Measurements from ENCODE around the gene AHI1. TPM values are rescaled to one million over a fixed set of nuclear protein-coding genes. Genes with fewer than 3 reads are reported as not detected.
A peak's percentile ranks its signal among the peaks of the same experiment; 100 is the strongest.

AHI1 gene
- total RNA-seq = 11.5 TPM
- polyA plus RNA-seq = 21.0 TPM
- long read RNA-seq, donor 1, partial matches to known transcripts = 0 of 1 reads
- long read RNA-seq, donor 1, other reads (novel, unspliced or antisense) = 0 of 1 reads
- long read RNA-seq, donor 2 = 0 reads
- long read RNA-seq, donor 3, partial matches to known transcripts = 8 of 12 reads
- long read RNA-seq, donor 3, other reads (novel, unspliced or antisense) = 0 of 12 reads
- long read RNA-seq, donor 4, partial matches to known transcripts = 0 of 2 reads
- long read RNA-seq, donor 4, other reads (novel, unspliced or antisense) = 0 of 2 reads
- long read RNA-seq, donor 5, partial matches to known transcripts = 6 of 11 reads
- long read RNA-seq, donor 5, other reads (novel, unspliced or antisense) = 0 of 11 reads
- long read RNA-seq, donor 6, partial matches to known transcripts = 6 of 11 reads
- long read RNA-seq, donor 6, other reads (novel, unspliced or antisense) = 0 of 11 reads
- long read RNA-seq, donor 7, partial matches to known transcripts = 0 of 1 reads
- long read RNA-seq, donor 7, other reads (novel, unspliced or antisense) = 0 of 1 reads
- long read RNA-seq, donor 8 = 0 reads
- long read RNA-seq, donor 9 = 0 reads
- long read RNA-seq, donor 10, partial matches to known transcripts = 5 of 5 reads
- long read RNA-seq, donor 10, other reads (novel, unspliced or antisense) = 0 of 5 reads

- DNase-seq (ENCODE audit: low read depth in 6 of 9, low spot score in 9 of 9) = peak; percentile 17 to 88 (median 77)
- Histone ChIP-seq H3K4me1 (ENCODE audit: control insufficient read depth in 2 of 2, insufficient read depth in 2 of 2, low read length in 2 of 2) (no peaks in the 10 kb centered on the region), H3K27me3 (ENCODE audit: control insufficient read depth in 2 of 2, insufficient read depth in 1 of 2, low read length in 1 of 2) (no peaks in the 10 kb centered on the region), H3K36me3 (ENCODE audit: control insufficient read depth in 2 of 2, insufficient read depth in 2 of 2, low read length in 1 of 2) (no peaks in the 10 kb centered on the region), H3K4me3 (ENCODE audit: low read length in 2 of 2) (peak within 1 kb of the TSS; percentile 87 to 89), H3K27ac (ENCODE audit: low read depth in 1 of 2, low read length in 1 of 2) (peak within 1 kb of the TSS; percentile 64 to 91), H3K9me3 (ENCODE audit: control insufficient read depth in 2 of 2, insufficient read depth in 1 of 2, low read length in 1 of 2) (no peaks in the 10 kb centered on the region)
- under 1% methylated on average over 85 of the region's 85 CpGs for WGBS
Measured at GRCh38 chr6:135497412-135498184, at the start of gene AHI1. AHI1 (minus strand) TSS chr6:135497740; CDS start chr6:135492237, 5,503 bp downstream.

- WGBS = 94% methylated on average over 9 of the region's 9 CpGs
- H3K27me3 ChIP-seq (ENCODE audit: control insufficient read depth in 2 of 2, insufficient read depth in 1 of 2, low read length in 1 of 2) = no peaks in the 10 kb centered on the region
- no peak overlapping the region for H3K27ac ChIP-seq (ENCODE audit: low read depth in 1 of 2, low read length in 1 of 2)
- no peaks in the 10 kb centered on the region for H3K36me3 ChIP-seq (ENCODE audit: control insufficient read depth in 2 of 2, insufficient read depth in 2 of 2, low read length in 1 of 2)
- H3K4me3 ChIP-seq (ENCODE audit: low read length in 2 of 2) = no peak overlapping the region
- no peak for DNase-seq (ENCODE audit: low read depth in 6 of 9, low spot score in 9 of 9)
- no peaks in the 10 kb centered on the region for H3K9me3 ChIP-seq (ENCODE audit: control insufficient read depth in 2 of 2, insufficient read depth in 1 of 2, low read length in 1 of 2)
- H3K4me1 ChIP-seq (ENCODE audit: control insufficient read depth in 2 of 2, insufficient read depth in 2 of 2, low read length in 2 of 2) = no peaks in the 10 kb centered on the region
Measured at GRCh38 chr6:135546680-135547418, 49.3 kb upstream of the AHI1 start.

- Histone ChIP-seq H3K27me3 (ENCODE audit: control insufficient read depth in 2 of 2, insufficient read depth in 1 of 2, low read length in 1 of 2) (no peaks in the 10 kb centered on the region), H3K27ac (ENCODE audit: low read depth in 1 of 2, low read length in 1 of 2) (no peak overlapping the region), H3K4me1 (ENCODE audit: control insufficient read depth in 2 of 2, insufficient read depth in 2 of 2, low read length in 2 of 2) (no peaks in the 10 kb centered on the region), H3K36me3 (ENCODE audit: control insufficient read depth in 2 of 2, insufficient read depth in 2 of 2, low read length in 1 of 2) (no peaks in the 10 kb centered on the region), H3K4me3 (ENCODE audit: low read length in 2 of 2) (no peak overlapping the region), H3K9me3 (ENCODE audit: control insufficient read depth in 2 of 2, insufficient read depth in 1 of 2, low read length in 1 of 2) (no peaks in the 10 kb centered on the region)
- no peak for DNase-seq (ENCODE audit: low read depth in 6 of 9, low spot score in 9 of 9)
- 98% methylated on average over 2 of the region's 2 CpGs for WGBS
Measured at GRCh38 chr6:135546206-135546605, 48.7 kb upstream of the AHI1 start.

- Histone ChIP-seq H3K27me3 (ENCODE audit: control insufficient read depth in 2 of 2, insufficient read depth in 1 of 2, low read length in 1 of 2) (no peaks in the 10 kb centered on the region), H3K36me3 (ENCODE audit: control insufficient read depth in 2 of 2, insufficient read depth in 2 of 2, low read length in 1 of 2) (no peaks in the 10 kb centered on the region), H3K9me3 (ENCODE audit: control insufficient read depth in 2 of 2, insufficient read depth in 1 of 2, low read length in 1 of 2) (no peaks in the 10 kb centered on the region), H3K27ac (ENCODE audit: low read depth in 1 of 2, low read length in 1 of 2) (no peak overlapping the region), H3K4me3 (ENCODE audit: low read length in 2 of 2) (no peak overlapping the region), H3K4me1 (ENCODE audit: control insufficient read depth in 2 of 2, insufficient read depth in 2 of 2, low read length in 2 of 2) (peaks cover 4 to 7% of the 10 kb centered on the region in 2 donors)
- DNase-seq (ENCODE audit: low read depth in 6 of 9, low spot score in 9 of 9) = no peak
- 58% methylated on average over 2 of the region's 2 CpGs for WGBS
Measured at GRCh38 chr6:135540207-135540840, 42.8 kb upstream of the AHI1 start.

- H3K27me3 ChIP-seq (ENCODE audit: control insufficient read depth in 2 of 2, insufficient read depth in 1 of 2, low read length in 1 of 2) = no peaks in the 10 kb centered on the region
- peaks cover 4 to 7% of the 10 kb centered on the region in 2 donors for H3K4me1 ChIP-seq (ENCODE audit: control insufficient read depth in 2 of 2, insufficient read depth in 2 of 2, low read length in 2 of 2)
- DNase-seq (ENCODE audit: low read depth in 6 of 9, low spot score in 9 of 9) = peak in 8 of 9 donors; percentile 13 to 70 (median 48)
- H3K36me3 ChIP-seq (ENCODE audit: control insufficient read depth in 2 of 2, insufficient read depth in 2 of 2, low read length in 1 of 2) = no peaks in the 10 kb centered on the region
- H3K4me3 ChIP-seq (ENCODE audit: low read length in 2 of 2) = no peak overlapping the region
- H3K9me3 ChIP-seq (ENCODE audit: control insufficient read depth in 2 of 2, insufficient read depth in 1 of 2, low read length in 1 of 2) = no peaks in the 10 kb centered on the region
- peak overlapping the region in 1 of 2 donors; percentile 6 for H3K27ac ChIP-seq (ENCODE audit: low read depth in 1 of 2, low read length in 1 of 2)
- WGBS = 80% methylated on average over 2 of the region's 2 CpGs
Measured at GRCh38 chr6:135537741-135538301, 40.3 kb upstream of the AHI1 start.

- peak; percentile 43 to 81 (median 54) for DNase-seq (ENCODE audit: low read depth in 6 of 9, low spot score in 9 of 9)
- no peaks in the 10 kb centered on the region for H3K9me3 ChIP-seq (ENCODE audit: control insufficient read depth in 2 of 2, insufficient read depth in 1 of 2, low read length in 1 of 2)
- H3K4me3 ChIP-seq (ENCODE audit: low read length in 2 of 2) = peak overlapping the region in 1 of 2 donors; percentile 27
- no peak overlapping the region for H3K27ac ChIP-seq (ENCODE audit: low read depth in 1 of 2, low read length in 1 of 2)
- WGBS = 1% methylated on average over 4 of the region's 4 CpGs
- H3K27me3 ChIP-seq (ENCODE audit: control insufficient read depth in 2 of 2, insufficient read depth in 1 of 2, low read length in 1 of 2) = no peaks in the 10 kb centered on the region
- H3K36me3 ChIP-seq (ENCODE audit: control insufficient read depth in 2 of 2, insufficient read depth in 2 of 2, low read length in 1 of 2) = no peaks in the 10 kb centered on the region
- peaks cover 4 to 7% of the 10 kb centered on the region in 2 donors for H3K4me1 ChIP-seq (ENCODE audit: control insufficient read depth in 2 of 2, insufficient read depth in 2 of 2, low read length in 2 of 2)
Measured at GRCh38 chr6:135535989-135536414, 38.5 kb upstream of the AHI1 start.

GRCh38 chr6:135534773-135535380 lies 37.3 kb upstream of the AHI1 start:
- Histone ChIP-seq H3K4me1 (ENCODE audit: control insufficient read depth in 2 of 2, insufficient read depth in 2 of 2, low read length in 2 of 2) (peaks cover 4 to 7% of the 10 kb centered on the region in 2 donors), H3K27ac (ENCODE audit: low read depth in 1 of 2, low read length in 1 of 2) (no peak overlapping the region), H3K36me3 (ENCODE audit: control insufficient read depth in 2 of 2, insufficient read depth in 2 of 2, low read length in 1 of 2) (no peaks in the 10 kb centered on the region), H3K4me3 (ENCODE audit: low read length in 2 of 2) (no peak overlapping the region), H3K9me3 (ENCODE audit: control insufficient read depth in 2 of 2, insufficient read depth in 1 of 2, low read length in 1 of 2) (no peaks in the 10 kb centered on the region), H3K27me3 (ENCODE audit: control insufficient read depth in 2 of 2, insufficient read depth in 1 of 2, low read length in 1 of 2) (no peaks in the 10 kb centered on the region)
- DNase-seq (ENCODE audit: low read depth in 6 of 9, low spot score in 9 of 9) = no peak
- 94% methylated on average over 3 of the region's 3 CpGs for WGBS

- H3K36me3 ChIP-seq (ENCODE audit: control insufficient read depth in 2 of 2, insufficient read depth in 2 of 2, low read length in 1 of 2) = no peaks in the 10 kb centered on the region
- 85% methylated on average over 1 of the region's 1 CpG for WGBS
- H3K4me3 ChIP-seq (ENCODE audit: low read length in 2 of 2) = no peak overlapping the region
- no peak overlapping the region for H3K27ac ChIP-seq (ENCODE audit: low read depth in 1 of 2, low read length in 1 of 2)
- no peak for DNase-seq (ENCODE audit: low read depth in 6 of 9, low spot score in 9 of 9)
- peaks cover 4 to 7% of the 10 kb centered on the region in 2 donors for H3K4me1 ChIP-seq (ENCODE audit: control insufficient read depth in 2 of 2, insufficient read depth in 2 of 2, low read length in 2 of 2)
- H3K9me3 ChIP-seq (ENCODE audit: control insufficient read depth in 2 of 2, insufficient read depth in 1 of 2, low read length in 1 of 2) = no peaks in the 10 kb centered on the region
- no peaks in the 10 kb centered on the region for H3K27me3 ChIP-seq (ENCODE audit: control insufficient read depth in 2 of 2, insufficient read depth in 1 of 2, low read length in 1 of 2)
Measured at GRCh38 chr6:135532559-135532958, 35.0 kb upstream of the AHI1 start.

Data from thymus (tissue), 14 donors.